Measurements from ENCODE around the gene CAV1.

The CAV1 gene

GRCh38 chr7:116566666-116567065, 41.8 kb downstream of the CAV1 start:
- no peak overlapping the region for H3K4me3 ChIP-seq
- H3K4me1 ChIP-seq: peaks cover 10% of the 10 kb centered on the region
- no peak for TF ChIP-seq Cebpa-rat (IDR thresholded peaks at IDR 0.05)
- no peak overlapping the region for H3K9ac ChIP-seq
- H3K4me2 ChIP-seq: no peak overlapping the region
- H3K27me3 ChIP-seq: no peaks in the 10 kb centered on the region
- H3K36me3 ChIP-seq: no peaks in the 10 kb centered on the region
- no peaks in the 10 kb centered on the region for H4K20me1 ChIP-seq
- H3K9me3 ChIP-seq: no peaks in the 10 kb centered on the region
- no peak overlapping the region for H3K27ac ChIP-seq

- no peak overlapping the region for H3K9ac ChIP-seq
- no peaks in the 10 kb centered on the region for H3K27me3 ChIP-seq
- H3K4me3 ChIP-seq: no peak overlapping the region
- H3K9me3 ChIP-seq: no peaks in the 10 kb centered on the region
- no peaks in the 10 kb centered on the region for H3K36me3 ChIP-seq
- H3K4me2 ChIP-seq: peak overlapping the region; percentile 42
- H4K20me1 ChIP-seq: no peaks in the 10 kb centered on the region
- no peak for TF ChIP-seq Cebpa-rat (IDR thresholded peaks at IDR 0.05)
- H3K27ac ChIP-seq: no peak overlapping the region
- H3K4me1 ChIP-seq: peaks cover 28% of the 10 kb centered on the region
Observed at GRCh38 chr7:116569737-116570136, 44.9 kb downstream of the CAV1 start.

- Histone ChIP-seq H4K20me1 (no peaks in the 10 kb centered on the region), H3K27ac (no peak overlapping the region), H3K36me3 (no peaks in the 10 kb centered on the region), H3K4me2 (peak overlapping the region; percentile 42), H3K4me1 (peaks cover 34% of the 10 kb centered on the region), H3K9ac (no peak overlapping the region), H3K27me3 (no peaks in the 10 kb centered on the region), H3K4me3 (no peak overlapping the region), H3K9me3 (no peaks in the 10 kb centered on the region)
- no peak for TF ChIP-seq Cebpa-rat (IDR thresholded peaks at IDR 0.05)
Observed at GRCh38 chr7:116570306-116570705, 45.5 kb downstream of the CAV1 start.

GRCh38 chr7:116571037-116571436, 46.2 kb downstream of the CAV1 start:
- no peaks in the 10 kb centered on the region for H3K36me3 ChIP-seq
- no peak overlapping the region for H3K4me3 ChIP-seq
- H4K20me1 ChIP-seq: no peaks in the 10 kb centered on the region
- peaks cover 40% of the 10 kb centered on the region for H3K4me1 ChIP-seq
- no peak for TF ChIP-seq Cebpa-rat (IDR thresholded peaks at IDR 0.05)
- no peaks in the 10 kb centered on the region for H3K9me3 ChIP-seq
- no peak overlapping the region for H3K4me2 ChIP-seq
- no peak overlapping the region for H3K9ac ChIP-seq
- no peaks in the 10 kb centered on the region for H3K27me3 ChIP-seq
- no peak overlapping the region for H3K27ac ChIP-seq

GRCh38 chr7:116571552-116571951, 46.7 kb downstream of the CAV1 start:
- Histone ChIP-seq H3K27ac (no peak overlapping the region), H3K27me3 (no peaks in the 10 kb centered on the region), H3K4me1 (peaks cover 40% of the 10 kb centered on the region), H3K4me2 (no peak overlapping the region), H3K9ac (no peak overlapping the region), H3K36me3 (no peaks in the 10 kb centered on the region), H3K4me3 (no peak overlapping the region), H4K20me1 (no peaks in the 10 kb centered on the region), H3K9me3 (no peaks in the 10 kb centered on the region)
- no peak for TF ChIP-seq Cebpa-rat (IDR thresholded peaks at IDR 0.05)

- Histone ChIP-seq H3K36me3 (no peaks in the 10 kb centered on the region), H3K4me3 (no peak overlapping the region), H4K20me1 (no peaks in the 10 kb centered on the region), H3K9ac (no peak overlapping the region), H3K4me2 (no peak overlapping the region), H3K9me3 (no peaks in the 10 kb centered on the region), H3K27ac (no peak overlapping the region), H3K4me1 (peaks cover 40% of the 10 kb centered on the region), H3K27me3 (no peaks in the 10 kb centered on the region)
- TF ChIP-seq Cebpa-rat (IDR thresholded peaks at IDR 0.05): no peak
Observed at GRCh38 chr7:116572036-116572435, 47.2 kb downstream of the CAV1 start.

GRCh38 chr7:116573541-116573940, 48.7 kb downstream of the CAV1 start:
- Histone ChIP-seq H3K4me3 (no peak overlapping the region), H3K4me2 (peak overlapping the region; percentile 58), H3K36me3 (no peaks in the 10 kb centered on the region), H3K9ac (no peak overlapping the region), H3K27me3 (no peaks in the 10 kb centered on the region), H3K9me3 (no peaks in the 10 kb centered on the region), H3K27ac (peak overlapping the region; percentile 7; the same call in 1 of the 2 replicates), H3K4me1 (peaks cover 40% of the 10 kb centered on the region), H4K20me1 (no peaks in the 10 kb centered on the region)
- no peak for TF ChIP-seq Cebpa-rat (IDR thresholded peaks at IDR 0.05)

DNA sequence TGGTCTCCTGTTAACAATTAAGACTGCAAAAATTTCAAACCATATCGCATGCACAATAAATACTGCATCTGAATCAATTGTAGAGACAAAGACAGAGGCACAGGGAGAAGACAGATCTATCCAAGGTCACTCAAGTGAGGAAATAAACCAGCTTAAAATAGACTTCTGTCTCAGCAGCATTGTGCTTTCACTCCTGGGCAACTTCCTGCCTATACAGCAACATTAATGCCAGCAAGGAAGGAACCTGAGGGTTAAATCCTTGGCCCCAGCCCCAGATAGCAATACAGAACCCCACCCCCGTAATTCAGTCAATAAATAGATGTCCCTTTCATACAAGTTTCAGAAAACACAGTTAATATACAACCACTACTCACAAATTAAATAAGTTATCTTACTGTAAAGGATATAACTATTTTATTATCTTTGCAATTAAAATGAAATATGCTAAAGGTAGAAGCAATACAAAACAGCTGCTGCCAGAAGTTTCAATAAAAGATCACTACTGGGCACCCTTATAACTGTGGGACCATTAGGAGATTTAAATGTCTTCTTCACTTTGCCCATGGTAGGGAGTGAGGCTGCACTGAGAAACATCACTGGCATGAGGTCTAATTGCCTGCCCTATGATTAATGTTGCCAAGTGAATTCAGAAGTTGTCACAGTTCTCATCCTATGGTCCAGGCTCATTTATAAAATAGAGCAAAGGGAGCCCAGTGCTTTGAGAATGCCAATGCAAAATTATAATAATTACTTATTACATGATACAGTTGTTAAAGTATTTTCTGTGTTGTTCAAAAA, 49.4 kb downstream of the CAV1 start:
- Histone ChIP-seq H3K4me3 (no peak overlapping the region), H3K4me2 (peak overlapping the region; percentile 58), H3K9me3 (no peaks in the 10 kb centered on the region), H3K27ac (peak overlapping the region; percentile 7), H3K4me1 (peaks cover 40% of the 10 kb centered on the region), H3K9ac (no peak overlapping the region), H3K36me3 (no peaks in the 10 kb centered on the region), H3K27me3 (no peaks in the 10 kb centered on the region), H4K20me1 (no peaks in the 10 kb centered on the region)
- TF ChIP-seq Cebpa-rat (IDR thresholded peaks at IDR 0.05): no peak

DNA sequence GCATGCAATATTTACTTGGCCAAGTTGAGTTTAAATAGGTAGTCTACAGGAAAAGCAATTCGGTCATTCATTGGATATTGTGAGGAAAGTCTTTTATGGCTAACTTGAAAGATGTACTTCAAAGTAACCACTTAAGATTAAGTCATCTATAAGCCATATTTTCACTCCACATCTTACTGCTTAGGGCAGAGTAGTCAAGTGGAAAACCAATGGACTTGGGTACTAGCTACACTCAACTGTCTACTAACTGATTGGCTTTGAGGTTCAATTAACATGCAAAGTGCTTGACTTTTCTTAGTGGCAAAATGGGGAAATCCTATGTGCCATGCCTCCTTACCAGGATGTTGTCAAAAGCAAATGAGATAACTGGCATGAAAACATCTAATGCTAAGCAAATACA, 51.0 kb downstream of the CAV1 start:
- TF ChIP-seq Cebpa-rat (IDR thresholded peaks at IDR 0.05): no peak
- Histone ChIP-seq H3K9me3 (no peaks in the 10 kb centered on the region), H3K4me3 (no peak overlapping the region), H3K27ac (no peak overlapping the region), H4K20me1 (no peaks in the 10 kb centered on the region), H3K36me3 (no peaks in the 10 kb centered on the region), H3K4me1 (peaks cover 30% of the 10 kb centered on the region), H3K4me2 (no peak overlapping the region), H3K9ac (no peak overlapping the region), H3K27me3 (no peaks in the 10 kb centered on the region)

- Histone ChIP-seq H3K27ac (no peak overlapping the region), H3K27me3 (no peaks in the 10 kb centered on the region), H3K4me1 (peaks cover 30% of the 10 kb centered on the region), H3K9me3 (no peaks in the 10 kb centered on the region), H4K20me1 (no peaks in the 10 kb centered on the region), H3K4me2 (no peak overlapping the region), H3K4me3 (no peak overlapping the region), H3K36me3 (no peaks in the 10 kb centered on the region), H3K9ac (no peak overlapping the region)
- no peak for TF ChIP-seq Cebpa-rat (IDR thresholded peaks at IDR 0.05)
Observed at GRCh38 chr7:116576350-116577319, 51.8 kb downstream of the CAV1 start.
